Neural crest cell (in vitro differentiated cells): ENCODE results near the gene PRKCE. TPM values are rescaled to one million over a fixed set of nuclear protein-coding genes. Genes with fewer than 3 reads are reported as not detected.

ENCODE experiments used
- DNase-seq: peaks from one replicate; pipeline ENCODE4 v3.0.0; 2021; ENCODE audit warnings: low read depth, mixed read lengths, low spot score
- H3K27ac Mint-ChIP-seq: one replicate; pipeline ENCODE4 v1.8.0; 2021; ENCODE audit warnings: mild to moderate bottlenecking, mixed read lengths; ENCODE audit not compliant: unreplicated experiment
- H3K27me3 Mint-ChIP-seq: 2 replicates; pipeline ENCODE4 v1.8.0; 2021; ENCODE audit warnings: low read depth, mild to moderate bottlenecking, mixed read lengths
- H3K36me3 Mint-ChIP-seq: 2 replicates; pipeline ENCODE4 v1.8.0; 2021; ENCODE audit warnings: low read depth, mild to moderate bottlenecking, mixed read lengths
- H3K4me1 Mint-ChIP-seq: 2 replicates; pipeline ENCODE4 v1.8.0; 2021; ENCODE audit warnings: mixed read lengths
- H3K4me3 Mint-ChIP-seq: one replicate; pipeline ENCODE4 v1.8.0; 2021; ENCODE audit warnings: mild to moderate bottlenecking, mixed read lengths
- H3K9me3 Mint-ChIP-seq: 2 replicates; pipeline ENCODE4 v1.8.0; 2021; ENCODE audit warnings: mixed read lengths
- CTCF ChIP-seq: fragments of 200-600 bp; sonication (generic); conservative IDR thresholded peaks from 2 replicates; pipeline ENCODE4 v1.5.0; 2021; ENCODE audit warnings: antibody characterized with exemption, mild to moderate bottlenecking
- total RNA-seq: library from RNA; stranded (reverse); gene quantifications from 2 replicates; pipeline ENCODE4 v1.2.1, GENCODE V29; 2021

The PRKCE gene
- total RNA-seq, 1 donor from 2014 or later = 15.6 TPM

GRCh38 chr2:46008091-46008870 lies 356.8 kb downstream of the PRKCE start:
- no peak for DNase-seq
- no peak overlapping the region for H3K4me3 Mint-ChIP-seq

GRCh38 chr2:46009315-46009714 lies 357.8 kb downstream of the PRKCE start:
- no peak for TF ChIP-seq CTCF
- DNase-seq = no peak
- H3K27ac Mint-ChIP-seq = no peak overlapping the region
- H3K4me1 Mint-ChIP-seq = no peaks in the 10 kb centered on the region
- peaks cover 14% of the 10 kb centered on the region for H3K36me3 Mint-ChIP-seq
- peaks cover 2% of the 10 kb centered on the region for H3K9me3 Mint-ChIP-seq
- H3K4me3 Mint-ChIP-seq = no peak overlapping the region
- no peaks in the 10 kb centered on the region for H3K27me3 Mint-ChIP-seq

More at GRCh38 chr2:46008091-46008870, 356.8 kb downstream of the PRKCE start:
- Mint-ChIP-seq H3K27me3 (no peaks in the 10 kb centered on the region), H3K9me3 (peaks cover 2% of the 10 kb centered on the region), H3K27ac (no peak overlapping the region), H3K4me1 (no peaks in the 10 kb centered on the region), H3K36me3 (peaks cover 17% of the 10 kb centered on the region)
- no peak for TF ChIP-seq CTCF

DNA sequence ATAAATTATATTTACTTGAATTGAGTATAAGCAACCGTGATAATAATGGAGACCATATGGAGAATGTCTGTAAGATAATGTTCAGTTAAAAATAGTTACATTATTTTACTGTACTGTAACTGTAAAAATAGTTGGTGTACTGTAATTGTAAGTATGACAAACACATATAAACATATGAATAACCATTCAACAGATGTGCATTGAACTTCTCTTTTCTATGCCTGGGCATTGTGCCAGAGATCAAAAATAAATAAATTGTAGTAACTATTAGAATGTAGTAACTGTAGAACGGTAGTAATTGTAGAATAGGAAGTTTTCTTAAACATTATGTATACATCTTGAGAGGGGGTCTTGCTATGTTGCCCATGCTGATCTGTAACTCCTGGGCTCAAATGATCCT lies 358.3 kb downstream of the PRKCE start:
- DNase-seq = no peak
- no peak overlapping the region for H3K27ac Mint-ChIP-seq
- TF ChIP-seq CTCF = no peak
- H3K9me3 Mint-ChIP-seq = peaks cover 2% of the 10 kb centered on the region
- no peak overlapping the region for H3K4me3 Mint-ChIP-seq
- H3K27me3 Mint-ChIP-seq = no peaks in the 10 kb centered on the region
- peaks cover 11% of the 10 kb centered on the region for H3K36me3 Mint-ChIP-seq
- peaks cover 3% of the 10 kb centered on the region for H3K4me1 Mint-ChIP-seq

DNA sequence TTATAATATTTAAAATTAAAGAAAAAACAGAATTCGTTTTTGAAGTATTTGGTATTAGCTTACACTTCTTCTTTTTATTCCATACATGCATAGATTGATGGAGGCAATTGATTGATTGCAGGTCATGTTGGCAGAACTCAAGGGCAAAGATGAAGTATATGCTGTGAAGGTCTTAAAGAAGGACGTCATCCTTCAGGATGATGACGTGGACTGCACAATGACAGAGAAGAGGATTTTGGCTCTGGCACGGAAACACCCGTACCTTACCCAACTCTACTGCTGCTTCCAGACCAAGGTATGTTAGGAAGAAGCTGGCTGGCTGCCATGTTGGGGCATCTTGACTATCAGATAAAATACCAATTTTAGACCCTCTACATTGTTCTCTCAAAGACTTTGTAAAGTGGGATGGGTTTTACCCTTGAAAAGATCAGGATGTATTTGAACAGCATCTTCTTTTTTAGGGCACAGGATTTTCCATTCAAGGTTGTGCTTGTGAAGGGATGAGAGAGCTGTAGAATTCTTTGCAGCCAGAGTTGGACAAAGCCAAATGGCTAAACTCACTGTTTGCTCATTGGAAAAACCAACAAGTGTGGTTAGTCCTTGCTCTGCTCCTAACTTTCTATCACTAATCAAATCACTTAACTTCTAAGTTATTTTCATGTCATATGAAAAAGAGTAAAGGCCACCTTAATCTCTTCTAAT lies 358.9 kb downstream of the PRKCE start:
- H3K27me3 Mint-ChIP-seq = no peaks in the 10 kb centered on the region
- H3K36me3 Mint-ChIP-seq = peaks cover 11% of the 10 kb centered on the region
- H3K4me1 Mint-ChIP-seq = peaks cover 9% of the 10 kb centered on the region
- peaks cover 2% of the 10 kb centered on the region for H3K9me3 Mint-ChIP-seq
- no peak for TF ChIP-seq CTCF
- no peak overlapping the region for H3K4me3 Mint-ChIP-seq
- DNase-seq = no peak
- H3K27ac Mint-ChIP-seq = no peak overlapping the region

GRCh38 chr2:46010925-46011490 lies 359.5 kb downstream of the PRKCE start:
- H3K27ac Mint-ChIP-seq = no peak overlapping the region

More at GRCh38 chr2:46010925-46011490, 359.5 kb downstream of the PRKCE start:
- DNase-seq = no peak
- H3K4me3 Mint-ChIP-seq = no peak overlapping the region
- peaks cover 15% of the 10 kb centered on the region for H3K4me1 Mint-ChIP-seq
- H3K36me3 Mint-ChIP-seq = peaks cover 13% of the 10 kb centered on the region
- TF ChIP-seq CTCF = peak; percentile 83
- H3K27me3 Mint-ChIP-seq = no peaks in the 10 kb centered on the region
- peaks cover 2% of the 10 kb centered on the region for H3K9me3 Mint-ChIP-seq
